Karpas-422 (cell line): ENCODE data around the gene CMYA5. TPM values are rescaled to one million over a fixed set of nuclear protein-coding genes. Genes with fewer than 3 reads are reported as not detected.
"Not testable (repeated sequence)": the region's sequence is repeated elsewhere in the genome, so short reads cannot be mapped to it uniquely, and the experiment has no call there.

Experiments used
- DNase-seq: peaks from one replicate; pipeline ENCODE4 v3.0.0-alpha.2; 2015
- H2AFZ ChIP-seq: fragments of 200-600 bp; sonication (generic); 2 replicates; pipeline ENCODE4 v1.6.1; 2014; ENCODE audit warnings: antibody characterized with exemption, low read length, mixed read lengths
- H3K27ac ChIP-seq: fragments of 200-600 bp; sonication (generic); 2 replicates; pipeline ENCODE4 v1.5.1; 2014; ENCODE audit warnings: mild to moderate bottlenecking, low read length, moderate library complexity
- H3K27me3 ChIP-seq: fragments of 200-600 bp; sonication (generic); 2 replicates; pipeline ENCODE4 v1.6.1; 2014; ENCODE audit warnings: low read length, mixed read lengths
- H3K36me3 ChIP-seq: fragments of 200-600 bp; sonication (generic); 2 replicates; pipeline ENCODE4 v1.6.1; 2014; ENCODE audit warnings: low read length, mixed read lengths; ENCODE audit not compliant: insufficient read depth
- H3K4me1 ChIP-seq: fragments of 200-600 bp; sonication (generic); 2 replicates; pipeline ENCODE4 v1.6.1; 2014; ENCODE audit warnings: mild to moderate bottlenecking, low read length, mixed read lengths
- H3K4me2 ChIP-seq: fragments of 200-600 bp; sonication (generic); 2 replicates; pipeline ENCODE4 v1.6.1; 2014; ENCODE audit warnings: low read length, low read depth, mild to moderate bottlenecking; ENCODE audit not compliant: poor library complexity, severe bottlenecking
- H3K4me3 ChIP-seq: fragments of 200-600 bp; sonication (generic); 2 replicates; pipeline ENCODE4 v1.5.1; 2014; ENCODE audit warnings: mild to moderate bottlenecking, antibody characterized with exemption, low read length, mixed read lengths
- H3K79me2 ChIP-seq: fragments of 200-600 bp; sonication (generic); 2 replicates; pipeline ENCODE4 v1.6.1; 2014; ENCODE audit warnings: mild to moderate bottlenecking, low read length, mixed read lengths
- H3K9ac ChIP-seq: fragments of 200-600 bp; sonication (generic); 2 replicates; pipeline ENCODE4 v1.6.0; 2014; ENCODE audit warnings: low read length
- H3K9me2 ChIP-seq: fragments of 200-600 bp; sonication (generic), shearing (Covaris generic); replicated peaks from 2 replicates; pipeline ENCODE4 v1.6.0; 2014; ENCODE audit warnings: mild to moderate bottlenecking, low read length, moderate library complexity; ENCODE audit not compliant: insufficient read depth
- H3K9me3 ChIP-seq: fragments of 300-700, 200-600 bp; sonication (generic); 2 replicates; pipeline ENCODE4 v1.6.1; 2014; ENCODE audit warnings: low read length, mixed read lengths
- H4K20me1 ChIP-seq: fragments of 200-600 bp; sonication (generic); 2 replicates; pipeline ENCODE4 v1.6.1; 2014; ENCODE audit warnings: mild to moderate bottlenecking, antibody characterized with exemption, low read length, low read depth; ENCODE audit not compliant: insufficient read depth
- total RNA-seq: library from RNA; depleted of rRNA; stranded (reverse); fragments of >200 nt; shearing (Covaris generic); gene quantifications from 2 replicates; pipeline ENCODE4 v1.2.3, GENCODE V29; 2014; ENCODE audit warnings: low replicate concordance

Gene CMYA5
- total RNA-seq, 1 experiment from 2014 or later, result 0.45 TPM

DNA sequence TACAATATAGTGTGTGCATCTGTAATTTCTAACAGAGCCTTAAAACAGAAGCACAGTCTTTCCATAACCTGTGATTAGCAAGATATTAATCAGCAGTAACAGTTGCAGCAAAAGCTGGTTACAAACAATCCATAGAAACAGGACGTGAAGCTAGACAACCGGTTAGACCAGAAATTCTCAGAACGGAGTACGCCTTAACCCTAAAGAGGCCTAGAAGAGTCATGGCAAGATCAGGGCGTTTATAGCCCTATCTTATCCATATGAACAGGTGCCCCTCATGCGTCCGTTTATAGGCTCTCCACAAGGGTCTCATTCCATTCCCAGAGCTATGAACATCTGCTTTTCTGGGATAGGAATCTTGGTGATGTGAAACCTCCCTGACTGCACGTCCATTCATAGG is 16.7 kb downstream of the CMYA5 start:
- H3K36me3 ChIP-seq, H3K27ac ChIP-seq, DNase-seq, H4K20me1 ChIP-seq, H3K27me3 ChIP-seq, H3K4me3 ChIP-seq, H3K9ac ChIP-seq, H3K4me1 ChIP-seq, H3K9me2 ChIP-seq, H3K79me2 ChIP-seq, H3K9me3 ChIP-seq, H3K4me2 ChIP-seq, H2AFZ ChIP-seq: not testable (repeated sequence)

DNA sequence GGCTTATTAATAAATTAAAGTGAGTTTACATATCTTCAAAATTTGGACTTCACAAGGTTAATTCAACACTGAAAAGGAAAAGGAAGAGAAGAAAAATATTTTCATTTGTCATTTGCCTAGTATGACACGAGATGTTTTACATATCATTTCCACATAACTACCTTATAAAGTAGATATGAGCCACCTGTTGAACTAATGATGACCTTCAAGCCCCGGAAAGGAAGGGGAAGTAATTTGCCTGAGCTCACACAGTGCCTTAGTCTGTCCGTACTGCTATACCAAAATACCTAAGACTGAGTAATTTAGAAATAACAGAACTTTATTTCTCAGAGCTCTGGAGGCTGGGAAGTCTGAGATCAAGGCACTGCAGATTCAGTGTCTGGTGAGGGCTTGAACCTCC is 17.9 kb downstream of the CMYA5 start:
- Histone ChIP-seq H3K9me2 (no peaks in the 10 kb centered on the region), H3K4me1 (peaks cover 10% of the 10 kb centered on the region), H3K9ac (no peak overlapping the region), H3K4me3 (no peak overlapping the region), H3K79me2 (no peaks in the 10 kb centered on the region), H2AFZ (no peak overlapping the region), H3K27ac (no peak overlapping the region), H4K20me1 (no peaks in the 10 kb centered on the region), H3K9me3 (peaks cover 7% of the 10 kb centered on the region; the same call in 1 of the 2 replicates), H3K36me3 (no peaks in the 10 kb centered on the region), H3K4me2 (no peak overlapping the region), H3K27me3 (no peaks in the 10 kb centered on the region)
- DNase-seq, result peak; percentile 54

DNA sequence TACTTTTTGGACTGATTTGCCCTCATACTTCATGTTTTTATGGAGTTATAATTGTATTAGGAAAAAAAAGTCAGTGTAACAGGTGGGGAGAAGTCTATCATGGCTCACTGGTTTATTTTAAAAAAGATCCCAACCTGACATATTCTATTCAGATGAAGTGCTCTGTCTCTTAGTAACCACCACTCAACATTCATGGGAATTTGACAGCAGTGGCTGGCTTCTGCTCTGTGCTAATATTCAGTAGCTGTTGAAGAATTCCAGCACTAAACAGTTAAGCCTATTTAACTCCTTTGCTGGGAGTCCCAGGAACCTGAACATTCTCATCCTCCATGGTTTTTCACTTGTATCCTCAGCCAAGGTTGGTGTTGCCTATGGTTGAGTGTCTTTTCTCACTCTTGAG is 23.1 kb downstream of the CMYA5 start:
- Histone ChIP-seq H3K4me1 (peaks cover 3% of the 10 kb centered on the region), H3K79me2 (no peaks in the 10 kb centered on the region), H3K27me3 (no peaks in the 10 kb centered on the region), H2AFZ (no peak overlapping the region), H3K36me3 (no peaks in the 10 kb centered on the region), H3K9me2 (no peaks in the 10 kb centered on the region), H3K27ac (no peak overlapping the region), H3K9me3 (no peaks in the 10 kb centered on the region), H3K4me2 (no peak overlapping the region), H4K20me1 (no peaks in the 10 kb centered on the region), H3K4me3 (no peak overlapping the region), H3K9ac (no peak overlapping the region)
- no peak for DNase-seq

DNA sequence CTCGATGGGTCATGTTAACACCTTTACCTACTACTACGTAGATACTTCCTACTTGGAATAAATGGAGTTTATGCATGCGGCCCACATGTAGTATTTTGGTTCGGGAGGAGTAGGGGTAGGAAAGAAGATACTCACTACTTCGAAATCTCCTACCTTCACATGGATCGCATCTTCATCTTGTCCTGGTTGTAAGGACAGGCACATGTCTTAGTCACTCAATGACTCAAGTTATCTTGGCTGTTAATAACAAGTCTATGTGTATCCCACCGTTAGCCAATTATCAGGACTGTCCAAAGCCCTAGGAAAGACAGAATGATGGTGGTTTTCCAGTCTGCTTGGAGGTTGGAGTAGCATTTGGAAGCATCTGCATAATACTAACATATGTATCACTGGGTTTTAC is 24.1 kb downstream of the CMYA5 start:
- no peaks in the 10 kb centered on the region for H3K27me3 ChIP-seq
- no peak overlapping the region for H3K4me3 ChIP-seq
- H3K27ac ChIP-seq, result no peak overlapping the region
- H3K9me2 ChIP-seq, result no peaks in the 10 kb centered on the region
- H3K79me2 ChIP-seq, result no peaks in the 10 kb centered on the region
- H3K9me3 ChIP-seq, result no peaks in the 10 kb centered on the region
- H2AFZ ChIP-seq, result no peak overlapping the region
- no peaks in the 10 kb centered on the region for H3K36me3 ChIP-seq
- H3K4me1 ChIP-seq, result no peaks in the 10 kb centered on the region
- H3K9ac ChIP-seq, result no peak overlapping the region
- H3K4me2 ChIP-seq, result no peak overlapping the region
- H4K20me1 ChIP-seq, result no peaks in the 10 kb centered on the region
- DNase-seq, result no peak

DNA sequence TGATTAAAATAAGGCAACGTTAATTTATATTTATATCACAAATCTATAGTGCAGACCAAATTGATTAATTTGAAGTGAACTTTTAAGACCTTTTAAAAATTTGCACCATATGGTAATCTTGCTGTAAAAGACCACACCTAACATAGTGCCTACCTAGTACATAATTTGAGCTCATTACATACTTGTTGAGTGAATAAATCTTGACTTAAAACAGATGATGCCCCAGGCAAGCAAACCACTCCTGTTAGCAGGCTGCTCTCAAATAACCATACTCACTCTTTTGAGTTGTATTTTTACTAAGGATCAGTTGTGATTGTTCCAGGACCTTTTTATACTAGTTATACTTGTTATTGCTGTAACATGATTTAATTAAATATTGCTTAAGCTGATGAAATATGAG is 27.2 kb downstream of the CMYA5 start:
- Histone ChIP-seq H3K79me2 (no peaks in the 10 kb centered on the region), H3K9me2 (no peaks in the 10 kb centered on the region), H3K27me3 (peaks cover 2% of the 10 kb centered on the region; the same call in 1 of the 2 replicates), H3K4me3 (no peak overlapping the region), H3K4me2 (no peak overlapping the region), H2AFZ (no peak overlapping the region), H3K4me1 (no peaks in the 10 kb centered on the region), H3K9me3 (no peaks in the 10 kb centered on the region), H4K20me1 (no peaks in the 10 kb centered on the region), H3K36me3 (no peaks in the 10 kb centered on the region), H3K27ac (no peak overlapping the region), H3K9ac (no peak overlapping the region)
- no peak for DNase-seq

DNA sequence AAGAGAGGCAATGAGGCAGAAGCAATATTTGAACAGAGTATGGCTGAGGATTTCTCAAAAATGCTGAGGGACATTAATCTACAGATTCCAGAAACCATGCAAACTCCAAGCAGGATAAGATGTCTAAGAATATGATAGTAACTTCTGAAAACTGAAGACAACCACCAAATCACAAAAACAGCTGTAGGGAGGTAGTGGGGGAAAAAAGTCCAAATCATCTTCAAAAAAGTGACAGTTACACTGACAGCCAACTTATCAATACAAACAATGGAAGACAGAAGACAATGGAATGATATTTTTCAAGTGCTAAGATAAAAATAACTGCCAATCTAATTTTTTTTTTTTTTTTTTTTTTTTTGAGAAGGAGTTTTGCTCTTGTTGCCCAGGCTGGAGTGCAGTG is 30.5 kb downstream of the CMYA5 start:
- H3K9me3 ChIP-seq, result no peaks in the 10 kb centered on the region
- no peak overlapping the region for H3K27ac ChIP-seq
- no peaks in the 10 kb centered on the region for H3K4me1 ChIP-seq
- no peaks in the 10 kb centered on the region for H3K9me2 ChIP-seq
- no peaks in the 10 kb centered on the region for H3K36me3 ChIP-seq
- no peaks in the 10 kb centered on the region for H3K79me2 ChIP-seq
- no peak overlapping the region for H3K4me3 ChIP-seq
- peaks cover 2% of the 10 kb centered on the region for H3K27me3 ChIP-seq
- DNase-seq, result no peak
- H2AFZ ChIP-seq, result no peak overlapping the region
- no peaks in the 10 kb centered on the region for H4K20me1 ChIP-seq
- H3K9ac ChIP-seq, result no peak overlapping the region
- H3K4me2 ChIP-seq, result no peak overlapping the region

DNA sequence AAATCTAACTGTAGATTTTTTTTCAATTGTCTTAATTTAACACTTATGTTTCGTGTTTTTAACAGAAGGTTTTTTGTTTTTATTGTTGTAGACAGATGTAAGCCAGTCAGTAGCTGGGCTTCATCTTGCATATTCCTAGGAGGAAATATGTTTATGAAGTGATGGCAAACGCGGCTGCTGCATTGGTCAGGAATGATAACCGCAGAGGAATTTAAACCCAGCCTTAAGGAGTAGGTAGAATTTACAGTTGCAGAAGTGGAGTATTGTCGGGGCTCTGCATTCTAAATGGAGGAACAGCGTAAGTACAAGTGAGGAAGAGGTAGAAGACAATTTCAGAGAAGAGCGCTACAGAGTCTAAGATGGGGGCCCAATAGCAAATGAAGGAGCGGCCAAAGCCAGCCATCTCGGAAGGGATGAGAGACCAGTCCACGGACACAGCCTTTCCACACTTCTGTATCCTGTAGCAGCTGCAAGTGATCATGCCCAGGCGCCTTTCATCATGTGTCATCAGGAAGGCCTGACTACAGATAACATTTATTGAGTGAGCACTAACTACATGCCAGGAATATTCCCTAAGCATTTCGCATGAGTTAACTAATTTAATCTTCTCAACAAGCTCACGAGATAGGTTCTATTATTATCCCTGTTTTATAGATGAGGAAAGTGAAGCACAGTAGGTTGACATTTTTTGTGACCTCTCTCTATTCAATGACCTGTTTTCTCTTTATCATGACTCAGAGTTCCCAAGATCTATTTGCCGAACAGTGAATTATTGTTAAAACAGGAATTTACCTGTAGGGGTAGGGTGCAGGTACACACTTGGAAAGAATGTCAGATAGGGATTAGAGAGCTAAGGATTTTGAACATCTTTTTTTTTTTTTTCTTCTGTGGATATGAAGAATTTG is 38.1 kb downstream of the CMYA5 start:
- Histone ChIP-seq H3K27ac (no peak overlapping the region), H3K4me3 (no peak overlapping the region), H4K20me1 (no peaks in the 10 kb centered on the region), H3K9me3 (no peaks in the 10 kb centered on the region), H3K4me2 (no peak overlapping the region), H3K9me2 (no peaks in the 10 kb centered on the region), H3K4me1 (no peaks in the 10 kb centered on the region), H3K9ac (no peak overlapping the region), H3K27me3 (no peaks in the 10 kb centered on the region), H3K79me2 (no peaks in the 10 kb centered on the region), H3K36me3 (no peaks in the 10 kb centered on the region), H2AFZ (no peak overlapping the region)
- no peak for DNase-seq

DNA sequence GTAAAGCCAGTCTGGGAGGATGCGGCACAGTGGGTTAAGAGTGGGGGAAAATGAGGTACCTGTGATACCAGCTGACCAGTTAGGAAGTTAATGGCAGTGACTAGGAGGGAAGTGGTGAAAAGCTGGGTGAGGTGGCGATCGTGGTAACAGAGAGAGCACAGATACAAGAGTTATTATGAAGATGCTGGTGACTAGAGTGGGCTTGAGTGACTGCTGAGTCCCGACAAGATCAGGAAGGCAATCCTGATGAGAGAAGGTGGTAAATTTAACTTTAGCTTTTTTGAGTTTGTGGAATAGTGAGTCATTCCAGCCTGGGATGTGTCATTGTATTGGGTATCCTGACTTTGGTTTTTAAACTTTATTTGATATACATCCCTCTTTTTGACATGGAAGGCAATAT is 38.8 kb downstream of the CMYA5 start:
- H3K9ac ChIP-seq, result no peak overlapping the region
- no peak overlapping the region for H3K27ac ChIP-seq
- no peaks in the 10 kb centered on the region for H3K79me2 ChIP-seq
- no peaks in the 10 kb centered on the region for H4K20me1 ChIP-seq
- no peak for DNase-seq
- H3K9me3 ChIP-seq, result no peaks in the 10 kb centered on the region
- no peaks in the 10 kb centered on the region for H3K4me1 ChIP-seq
- no peaks in the 10 kb centered on the region for H3K36me3 ChIP-seq
- H3K4me3 ChIP-seq, result no peak overlapping the region
- H3K27me3 ChIP-seq, result no peaks in the 10 kb centered on the region
- no peaks in the 10 kb centered on the region for H3K9me2 ChIP-seq
- no peak overlapping the region for H3K4me2 ChIP-seq
- no peak overlapping the region for H2AFZ ChIP-seq
